H1 (cell line): ENCODE results near the gene LRRK1.

Experiments used
- CTCF ChIP-seq, 3 experiments: IDR thresholded peaks; 1 replicate in 2 of 3; 2 replicates in 1 of 3; pipeline versions ENCODE4 v1.5.1 to v1.6.1; 2011; ENCODE audit warnings: low read length in 3 of 3, mild to moderate bottlenecking in 3 of 3, inconsistent platforms in 2 of 3, low read depth in 1 of 3, moderate library complexity in 1 of 3; ENCODE audit not compliant: insufficient read depth in 1 of 3; ENCODE audit errors: control extremely low read depth in 1 of 3
- JUND ChIP-seq: IDR thresholded peaks from 2 replicates; pipeline ENCODE4 v1.6.1; 2011; ENCODE audit warnings: mild to moderate bottlenecking, improper control_type of control experiment, low read length
- KDM4A ChIP-seq: IDR thresholded peaks from one replicate; pipeline ENCODE4 v1.7.1; 2012; ENCODE audit warnings: low read depth, mild to moderate bottlenecking, moderate library complexity, low read length, inconsistent platforms; ENCODE audit not compliant: severe bottlenecking
- SP1 ChIP-seq: IDR thresholded peaks from 2 replicates; pipeline ENCODE4 v1.6.1; 2011; ENCODE audit warnings: low read depth, low read length
- SP2 ChIP-seq: IDR thresholded peaks from 2 replicates; pipeline ENCODE4 v1.6.1; 2012; ENCODE audit warnings: mild to moderate bottlenecking, low read length, inconsistent platforms
- TF ChIP-seq, protein P1 (sequence below): IDR thresholded peaks from 2 replicates; pipeline ENCODE4 v1.6.1; 2011; ENCODE audit warnings: low read depth, mild to moderate bottlenecking, low read length; ENCODE audit not compliant: insufficient read depth

DNA sequence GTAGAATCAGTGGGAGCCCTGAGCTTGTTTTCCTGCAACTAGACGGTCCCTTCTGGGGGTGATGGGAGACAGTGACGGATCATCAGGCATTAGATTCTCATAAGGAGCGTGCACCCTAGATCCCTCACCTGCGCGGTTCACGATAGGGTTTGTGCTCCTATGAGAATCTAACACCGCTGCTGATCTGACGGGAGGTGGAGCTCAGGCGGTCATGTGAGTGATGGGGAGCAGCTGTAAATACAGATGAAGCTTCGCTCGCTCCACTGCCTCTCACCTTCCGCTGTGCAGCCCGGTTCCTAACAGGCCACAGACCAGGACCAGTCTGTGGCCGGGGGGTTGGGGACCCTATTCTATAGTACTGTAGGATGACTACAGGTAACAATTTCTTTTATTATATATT is 178.0 kb downstream of the LRRK1 start:
- no peak for TF ChIP-seq JUND
- no peak for TF ChIP-seq CTCF (IDR thresholded peaks at IDR 0.05; ENCODE audit: control extremely low read depth in 1 of 3, insufficient read depth in 1 of 3, low read depth in 1 of 3, low read length in 3 of 3)
- no peak for TF ChIP-seq SP1
- no peak for TF ChIP-seq SP2
- TF ChIP-seq KDM4A = no peak
- TF ChIP-seq, protein P1, sequence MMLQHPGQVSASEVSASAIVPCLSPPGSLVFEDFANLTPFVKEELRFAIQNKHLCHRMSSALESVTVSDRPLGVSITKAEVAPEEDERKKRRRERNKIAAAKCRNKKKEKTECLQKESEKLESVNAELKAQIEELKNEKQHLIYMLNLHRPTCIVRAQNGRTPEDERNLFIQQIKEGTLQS = no peak
